Hematopoietic multipotent progenitor cell treated with erythropoietin and hydrocortisone succinate and interleukin-3 and kit ligand, for 17 days (in vitro differentiated cells): Measurements from ENCODE around the gene LRP2BP.

Source experiments
- DNase-seq: peaks from one replicate; pipeline ENCODE4 v3.0.0-alpha.2; 2015; ENCODE audit warnings: low spot score

LRP2BP gene

DNA sequence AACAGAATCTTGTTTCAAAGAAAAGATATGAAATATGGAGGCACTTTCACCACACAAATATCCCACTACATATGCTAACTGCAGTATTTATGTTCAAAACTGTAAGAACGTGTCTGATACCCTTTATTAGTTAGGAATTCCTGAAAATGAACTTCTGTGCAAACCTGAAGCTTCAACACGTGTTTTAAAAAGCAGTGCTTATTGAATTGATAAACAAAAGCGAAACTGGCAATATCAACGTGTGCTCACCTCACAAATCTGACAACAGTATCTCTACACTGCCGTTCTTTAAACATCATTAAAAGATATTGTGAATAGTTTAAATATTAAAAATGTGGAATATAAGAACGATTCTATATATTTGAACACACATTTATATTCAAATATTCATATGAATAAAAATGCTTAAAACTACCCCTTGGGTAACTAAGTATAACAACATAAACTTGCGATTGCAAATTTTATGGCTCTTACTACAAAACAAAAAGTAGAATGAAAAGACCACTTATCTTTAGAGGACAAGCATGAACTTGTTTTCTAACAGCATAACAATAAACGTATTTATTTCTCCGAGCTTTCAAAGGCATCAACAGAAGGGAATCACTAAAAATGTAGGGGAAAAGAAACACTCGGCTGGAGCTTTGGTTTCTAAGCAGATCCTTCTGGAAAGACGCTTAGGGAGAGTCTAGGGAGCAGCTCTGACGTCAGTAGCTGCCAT lies at the start of gene LRP2BP:
Gene LRP2BP (minus strand): TSS at position 687 of the 718 bp plus-strand sequence. CDS start 17,738 bp downstream, outside the sequence.
- DNase-seq, result peak; percentile 73

DNA sequence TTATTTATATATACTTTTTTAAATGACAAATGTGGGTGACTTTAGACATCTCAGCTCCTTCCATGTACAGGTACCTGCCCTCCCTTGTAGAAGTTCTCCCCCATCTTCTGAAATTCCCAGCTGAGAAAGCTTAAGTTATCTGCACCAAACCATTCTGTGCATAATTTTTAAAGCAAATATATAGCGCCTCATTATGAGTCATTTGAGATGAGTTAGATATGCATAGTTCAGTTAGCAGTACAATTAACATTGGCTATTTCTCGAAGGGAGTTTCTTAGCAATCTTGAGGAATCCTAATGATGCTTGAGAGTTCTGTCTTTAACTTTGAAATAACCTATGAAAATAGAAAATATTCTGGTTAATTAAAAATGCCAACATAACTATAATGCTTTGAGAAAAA lies 49.5 kb upstream of the LRP2BP start:
- DNase-seq, result no peak

DNA sequence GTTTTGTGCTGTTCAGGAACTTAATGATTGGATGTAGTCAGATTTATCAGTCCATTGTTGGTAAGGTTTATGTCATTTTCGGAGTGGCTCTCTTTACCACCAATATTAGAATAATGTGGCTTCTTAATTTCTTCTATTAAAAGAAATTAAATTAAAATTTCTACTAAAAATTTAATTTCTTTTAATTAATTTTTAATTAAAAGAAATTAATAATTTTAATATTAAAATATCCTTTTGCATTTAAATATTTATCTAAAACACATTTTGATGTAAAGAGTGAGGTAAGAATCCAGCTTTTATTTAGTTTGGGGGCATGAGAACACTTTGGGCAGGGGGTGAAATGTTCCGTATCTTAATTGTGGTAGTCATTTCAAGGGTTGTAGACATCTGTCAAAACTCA lies 45.8 kb upstream of the LRP2BP start:
- DNase-seq, result no peak

DNA sequence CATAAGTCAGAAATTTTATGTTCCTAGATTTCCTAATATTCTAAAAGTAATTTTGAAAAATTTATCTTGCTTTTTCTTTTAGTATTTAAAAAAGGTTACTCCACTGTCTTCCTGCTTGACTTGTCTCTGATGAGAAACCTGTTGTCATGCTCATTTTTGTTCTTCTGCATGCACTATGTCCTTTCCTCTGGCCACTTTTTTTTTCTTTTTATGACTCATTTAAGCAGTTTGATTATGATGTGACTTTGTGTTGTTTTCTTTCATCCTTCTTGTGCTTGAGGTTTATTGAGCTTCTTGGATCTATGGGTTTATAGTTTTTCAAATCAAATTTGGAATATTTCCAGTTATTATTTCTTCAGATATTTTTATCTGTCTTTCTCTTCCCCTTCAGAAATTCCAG lies 42.1 kb upstream of the LRP2BP start:
- no peak for DNase-seq

DNA sequence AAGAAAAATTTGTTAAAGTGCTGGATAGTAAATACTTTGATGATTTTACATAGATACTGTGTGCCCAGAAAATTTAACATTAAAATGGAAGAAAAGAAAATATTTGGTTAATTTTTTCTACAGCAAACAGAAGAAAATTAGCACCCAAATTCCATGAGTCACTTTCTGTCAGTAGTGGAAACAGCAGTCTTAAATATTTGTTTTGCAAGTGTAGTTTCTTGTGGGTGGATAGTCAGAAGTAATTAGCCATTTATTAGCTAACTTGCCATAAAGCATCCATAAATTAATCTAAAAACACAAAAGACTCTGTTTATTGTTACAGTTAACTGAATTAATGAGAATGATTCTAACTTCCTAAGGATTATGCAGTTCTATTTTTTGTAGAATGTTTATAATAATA lies 39.7 kb upstream of the LRP2BP start:
- no peak for DNase-seq

DNA sequence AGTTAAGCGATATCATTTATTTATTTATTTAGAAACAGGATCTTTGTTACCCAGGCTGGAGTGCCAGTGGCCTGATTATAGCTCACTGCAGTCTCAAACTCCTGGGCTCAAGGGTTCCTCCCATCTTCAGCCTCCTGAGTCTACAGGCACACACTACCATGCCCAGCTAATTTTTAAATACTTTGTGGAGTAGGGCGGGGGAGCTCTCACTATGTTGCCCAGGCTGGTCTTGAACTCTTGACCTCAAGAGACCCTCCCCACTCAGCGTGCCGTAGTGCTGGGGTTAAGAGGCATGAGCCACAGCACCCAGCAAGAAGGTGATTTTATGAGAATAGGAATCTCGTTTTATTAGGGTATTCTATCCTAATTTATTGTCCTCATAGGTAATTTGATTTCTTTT lies 33.9 kb upstream of the LRP2BP start:
- DNase-seq, result no peak

DNA sequence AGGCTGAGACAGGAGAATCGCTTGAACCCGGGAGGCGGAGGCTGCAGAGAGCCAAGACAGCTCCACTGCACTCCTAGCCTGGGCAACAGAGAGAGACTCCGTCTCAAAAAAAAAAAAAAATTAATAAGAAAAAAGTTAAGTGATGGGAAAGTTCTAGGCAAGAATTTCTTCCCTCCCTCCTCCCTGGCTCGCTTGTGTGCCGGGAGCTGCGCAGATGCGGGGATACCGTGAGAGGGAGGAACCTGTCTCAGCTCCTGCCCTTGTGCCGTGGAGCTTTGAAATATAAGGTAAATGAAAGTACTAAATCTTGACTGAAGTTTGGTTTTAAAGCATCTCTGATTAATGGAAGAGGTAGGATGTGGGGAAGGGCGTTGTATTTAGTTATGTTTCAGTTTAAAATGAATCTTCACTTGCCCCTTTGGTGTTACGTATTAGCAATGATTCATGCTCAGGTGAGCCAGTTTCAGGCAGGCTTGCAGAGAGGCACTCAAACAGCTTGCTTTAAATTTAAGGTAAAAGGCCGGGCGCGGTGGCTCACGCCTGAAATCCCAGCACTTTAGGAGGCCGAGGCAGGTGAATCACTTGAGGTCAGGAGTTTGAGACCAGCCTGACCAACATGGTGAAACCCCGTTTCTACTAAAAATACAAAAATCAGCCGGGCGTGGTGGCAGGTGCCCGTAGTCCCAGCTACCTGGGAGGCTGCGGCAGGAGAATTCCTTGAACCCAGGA lies 31.4 kb upstream of the LRP2BP start:
- no peak for DNase-seq

DNA sequence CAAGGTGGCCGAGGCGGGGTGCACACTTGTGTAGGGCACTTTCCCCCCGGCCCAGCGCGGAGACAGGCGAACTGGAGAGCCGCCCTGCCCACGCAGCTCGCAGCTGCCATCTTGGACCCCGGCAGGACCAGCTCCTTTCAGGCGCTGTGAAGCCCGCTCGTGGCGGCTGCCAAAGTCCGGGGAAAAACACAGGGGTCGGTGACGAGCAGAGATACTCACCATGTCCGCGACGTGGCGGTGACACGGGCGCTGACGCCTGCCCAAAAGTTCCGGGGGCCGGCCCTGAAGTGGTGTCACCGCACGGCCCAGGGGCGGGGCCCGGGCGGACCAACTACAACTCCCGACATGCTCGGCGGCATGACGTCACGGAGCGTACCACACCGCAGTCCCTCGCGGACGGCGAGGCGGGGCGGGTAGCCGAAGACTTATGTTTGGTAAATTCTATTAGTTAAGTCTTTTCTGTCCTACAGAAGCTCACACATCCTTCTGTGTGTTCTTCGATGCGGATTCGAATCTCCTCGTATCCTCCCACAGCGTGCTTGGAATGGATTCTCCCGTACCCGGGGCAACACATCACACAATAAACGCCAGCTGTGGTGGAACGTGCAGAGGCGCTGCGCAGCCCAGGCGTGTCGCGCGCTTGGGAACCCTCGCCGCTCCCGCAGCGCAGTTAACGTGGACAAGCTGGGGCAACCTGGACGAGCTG lies 30.1 kb upstream of the LRP2BP start, which contains the start of gene UFSP2:
Gene UFSP2 (minus strand): TSS at position 318 of the 706 bp plus-strand sequence. CDS start 96 bp downstream, at position 222.
- peak; percentile 95 for DNase-seq

DNA sequence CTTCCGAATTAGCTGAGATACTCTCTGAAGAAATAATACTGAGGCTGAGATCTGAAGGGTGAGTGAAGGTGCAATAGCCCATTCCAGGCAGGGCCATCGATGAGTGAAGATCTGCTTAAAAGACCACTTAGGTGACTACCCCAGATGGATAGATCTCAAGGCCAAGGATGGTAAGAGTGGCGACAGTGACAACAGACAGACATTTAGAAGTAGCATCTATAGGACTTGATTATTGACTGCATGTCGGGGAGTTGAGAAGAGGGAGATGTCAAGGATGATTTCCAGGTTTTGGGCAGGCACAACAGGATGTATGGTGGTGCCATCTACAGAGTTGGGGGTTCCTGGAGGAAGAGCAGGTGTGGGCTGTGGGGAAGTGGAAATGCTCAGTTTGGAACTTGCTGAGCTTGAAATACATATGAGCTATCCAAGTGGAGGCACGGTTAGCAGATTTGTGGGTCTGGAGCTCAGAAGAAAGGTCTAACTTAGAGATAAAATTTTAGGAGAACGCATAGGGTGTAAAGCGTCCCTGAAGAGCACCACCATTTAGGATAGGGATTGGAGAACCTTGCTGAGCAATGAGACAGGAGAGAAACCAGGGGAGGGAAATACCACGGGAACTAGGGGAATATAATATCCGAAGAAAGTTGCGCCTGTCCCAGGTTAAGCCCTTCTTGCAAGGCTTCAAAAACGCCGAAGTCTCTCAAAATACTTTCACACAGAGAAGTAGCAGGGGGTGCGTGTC lies 29.4 kb upstream of the LRP2BP start:
- peak; percentile 43 for DNase-seq

DNA sequence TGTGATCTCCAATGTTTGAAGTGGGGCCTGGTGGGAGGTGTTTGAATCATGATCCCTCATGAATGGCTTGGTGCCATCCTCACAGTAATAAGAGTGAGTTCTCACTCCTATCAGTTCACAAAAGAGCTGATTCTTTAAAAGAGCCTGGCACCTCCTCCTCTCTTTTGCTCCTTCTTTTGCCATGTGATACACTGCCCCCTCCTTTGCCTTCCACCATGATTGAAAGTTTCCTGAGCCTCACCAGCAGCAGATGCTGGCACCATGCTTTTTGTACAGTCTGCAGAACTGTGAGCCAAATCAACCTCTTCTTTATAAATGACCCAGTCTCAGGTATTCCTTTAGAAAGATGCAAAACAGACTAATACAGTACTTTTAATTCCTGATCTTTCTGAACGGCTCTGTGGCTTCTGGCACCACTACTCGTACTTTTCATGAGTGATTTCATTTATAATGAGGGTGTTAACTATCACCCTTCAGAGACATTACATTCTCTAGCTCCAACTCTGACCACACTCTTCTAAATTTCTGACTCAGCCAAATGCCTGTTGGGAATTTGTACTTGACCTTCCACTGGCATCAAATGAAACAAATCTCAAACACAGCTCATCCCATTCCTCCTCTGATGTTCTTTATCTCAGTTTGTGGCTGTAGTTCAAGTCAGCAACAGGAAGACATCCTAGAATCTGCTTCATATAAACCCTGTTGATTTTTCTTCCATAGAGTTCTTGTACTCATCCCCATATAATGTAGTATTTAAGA lies 25.8 kb upstream of the LRP2BP start:
- no peak for DNase-seq

DNA sequence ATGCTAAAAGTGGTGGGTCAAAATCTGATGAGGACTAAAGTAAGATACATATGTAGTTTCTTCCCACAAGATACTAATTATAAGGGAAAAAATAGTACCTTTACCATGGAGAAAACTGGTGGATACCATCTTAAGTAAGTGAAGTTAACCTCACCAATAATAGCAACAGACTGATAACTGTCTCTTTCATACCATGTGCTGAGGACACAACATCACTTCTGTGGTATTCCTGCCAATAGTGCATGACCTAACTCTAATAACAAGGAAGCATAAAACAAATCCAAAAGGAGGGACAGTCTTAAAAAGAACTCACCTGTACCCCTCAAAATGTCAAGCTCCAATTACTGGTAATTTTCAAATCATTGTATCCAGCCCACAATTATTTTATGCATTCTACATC lies 21.2 kb upstream of the LRP2BP start:
- DNase-seq, result no peak

DNA sequence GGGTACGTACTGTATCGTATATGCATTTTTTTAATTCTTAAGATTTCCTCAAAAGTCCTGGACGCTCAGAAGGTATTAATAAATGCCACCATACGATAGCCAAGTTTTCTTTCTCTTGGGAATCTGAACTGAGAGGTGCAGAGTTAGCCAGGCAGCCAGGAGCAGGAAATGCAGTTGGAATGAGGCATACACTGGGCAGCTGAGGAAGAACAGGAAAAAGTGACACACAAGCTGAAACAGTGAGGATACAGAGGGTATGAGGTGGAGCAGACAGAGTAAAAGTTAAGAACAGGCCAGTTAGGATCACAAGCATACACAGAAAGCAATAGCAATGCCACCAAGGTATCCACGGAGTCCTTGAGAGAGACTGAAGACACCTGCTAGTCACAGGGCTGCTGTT lies 16.7 kb upstream of the LRP2BP start:
- DNase-seq, result no peak

DNA sequence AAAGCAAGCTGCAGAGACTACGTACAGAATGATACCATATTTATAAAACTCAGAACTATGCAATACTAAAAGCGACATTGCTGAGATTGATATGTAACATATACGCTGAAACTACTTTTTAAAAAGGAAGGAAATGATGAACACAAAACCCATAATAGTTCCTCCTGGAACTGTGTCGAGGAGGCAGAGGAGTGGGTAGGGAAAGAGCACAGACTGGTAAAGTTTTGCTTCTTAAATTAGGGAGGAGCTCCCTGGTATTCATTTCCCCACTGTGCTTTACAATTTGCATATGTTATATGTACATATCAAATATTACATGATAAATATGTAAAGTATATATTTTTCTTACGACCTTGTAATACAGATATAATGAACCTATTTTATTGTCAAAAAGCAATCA lies 16.1 kb upstream of the LRP2BP start:
- DNase-seq, result no peak

DNA sequence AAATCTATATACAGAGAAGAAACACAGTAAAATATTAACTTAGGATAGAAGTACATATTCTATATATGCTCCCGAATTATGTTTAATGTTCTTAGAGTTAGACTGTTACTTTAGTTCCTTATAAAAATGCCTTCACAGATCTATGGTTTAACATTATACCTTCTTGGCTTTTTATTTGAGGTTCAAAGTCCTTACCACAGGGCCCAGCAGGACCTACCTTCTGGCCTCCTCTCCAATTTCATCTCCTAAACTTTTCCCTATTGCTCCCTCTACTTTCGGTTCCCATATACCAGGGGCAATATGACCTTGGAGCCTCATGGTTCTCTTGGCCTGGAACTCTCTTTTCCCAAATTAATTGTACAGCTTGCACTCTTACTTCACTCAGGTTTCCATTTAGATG lies 12.7 kb upstream of the LRP2BP start:
- no peak for DNase-seq

DNA sequence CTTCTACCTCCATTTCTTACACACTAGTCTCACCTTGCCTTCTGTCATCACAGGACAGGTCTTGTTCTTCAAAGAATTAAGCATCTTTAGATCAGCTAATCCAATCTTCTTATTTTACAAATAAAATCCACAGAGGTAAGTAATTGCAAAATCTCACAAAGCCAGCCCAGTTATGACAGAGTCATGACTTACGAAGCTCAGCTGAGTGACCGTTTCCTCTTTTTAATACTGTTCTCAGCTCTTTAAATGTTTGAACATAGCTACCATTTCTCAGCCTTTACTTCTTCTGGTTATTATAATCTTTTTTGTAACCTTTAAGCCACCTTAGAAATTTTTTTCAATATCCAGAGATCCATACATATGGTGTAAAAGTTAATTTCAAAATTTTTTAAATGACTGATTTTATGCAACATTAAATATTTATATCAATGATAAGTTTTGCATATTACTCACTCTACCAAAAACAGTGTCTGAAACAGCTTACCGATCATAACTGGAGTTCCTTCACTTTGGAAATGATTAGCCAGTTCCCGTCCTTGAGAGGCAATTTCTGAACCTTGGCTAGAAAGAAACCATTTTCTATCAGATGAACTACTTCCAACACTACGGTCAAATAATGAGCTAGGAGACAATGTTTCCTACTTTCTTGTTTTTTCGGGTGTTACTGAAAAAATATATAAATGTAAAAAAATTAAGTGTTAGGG lies 9.7 kb upstream of the LRP2BP start:
- DNase-seq, result no peak

DNA sequence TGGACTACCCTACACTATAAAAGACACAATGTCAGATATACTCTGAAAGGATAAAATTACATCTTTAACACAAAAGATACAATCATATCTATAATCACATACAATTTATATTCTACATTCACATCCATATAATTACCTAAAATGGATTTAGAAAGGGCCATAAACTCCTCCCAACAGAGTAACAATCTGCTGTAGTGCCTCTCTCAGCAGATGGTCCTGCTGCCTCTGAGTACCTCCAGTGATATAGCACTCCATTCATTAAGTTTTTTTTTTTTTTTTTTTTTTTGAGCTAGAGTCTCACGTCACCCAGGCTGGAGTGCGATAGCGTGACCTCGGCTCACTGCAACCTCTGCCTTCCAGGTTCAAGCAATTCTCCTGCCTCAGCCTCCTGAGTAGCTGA lies 8.3 kb upstream of the LRP2BP start:
- DNase-seq, result no peak

DNA sequence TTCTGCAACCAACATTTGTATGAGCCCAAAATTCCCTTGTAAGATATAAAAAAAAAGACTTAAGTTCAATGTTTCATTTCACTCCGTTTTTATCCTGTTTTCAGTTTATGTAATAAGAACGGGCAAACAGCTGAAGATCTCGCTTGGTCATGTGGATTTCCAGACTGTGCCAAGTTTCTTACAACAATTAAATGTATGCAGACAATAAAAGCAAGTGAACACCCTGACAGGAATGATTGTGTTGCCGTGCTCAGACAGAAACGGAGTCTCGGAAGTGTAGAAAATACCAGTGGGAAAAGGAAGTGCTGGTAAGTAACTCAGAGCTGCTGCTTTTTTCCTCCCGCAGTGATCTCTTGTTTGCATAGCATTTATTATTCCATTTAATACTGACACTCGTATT lies 3.7 kb upstream of the LRP2BP start:
- no peak for DNase-seq

DNA sequence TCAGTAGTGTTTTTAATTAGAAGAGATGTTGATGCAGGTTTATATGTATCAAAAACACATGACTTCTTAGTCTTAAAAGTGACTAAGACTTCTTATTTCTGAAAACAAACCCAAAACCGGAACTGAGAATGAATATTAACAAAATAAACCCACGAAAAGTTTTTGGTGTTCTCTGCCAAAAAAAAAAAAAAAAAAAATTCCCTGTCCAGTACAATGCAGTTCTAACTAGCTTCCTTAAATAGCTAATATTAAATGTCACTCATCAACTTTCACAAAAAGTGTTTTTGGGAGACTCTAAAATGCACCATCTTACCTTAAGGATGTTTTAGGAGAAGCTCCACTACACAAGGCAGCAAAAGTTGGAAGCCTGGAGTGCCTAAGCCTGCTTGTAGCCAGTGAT lies 2.9 kb upstream of the LRP2BP start:
- DNase-seq, result no peak

DNA sequence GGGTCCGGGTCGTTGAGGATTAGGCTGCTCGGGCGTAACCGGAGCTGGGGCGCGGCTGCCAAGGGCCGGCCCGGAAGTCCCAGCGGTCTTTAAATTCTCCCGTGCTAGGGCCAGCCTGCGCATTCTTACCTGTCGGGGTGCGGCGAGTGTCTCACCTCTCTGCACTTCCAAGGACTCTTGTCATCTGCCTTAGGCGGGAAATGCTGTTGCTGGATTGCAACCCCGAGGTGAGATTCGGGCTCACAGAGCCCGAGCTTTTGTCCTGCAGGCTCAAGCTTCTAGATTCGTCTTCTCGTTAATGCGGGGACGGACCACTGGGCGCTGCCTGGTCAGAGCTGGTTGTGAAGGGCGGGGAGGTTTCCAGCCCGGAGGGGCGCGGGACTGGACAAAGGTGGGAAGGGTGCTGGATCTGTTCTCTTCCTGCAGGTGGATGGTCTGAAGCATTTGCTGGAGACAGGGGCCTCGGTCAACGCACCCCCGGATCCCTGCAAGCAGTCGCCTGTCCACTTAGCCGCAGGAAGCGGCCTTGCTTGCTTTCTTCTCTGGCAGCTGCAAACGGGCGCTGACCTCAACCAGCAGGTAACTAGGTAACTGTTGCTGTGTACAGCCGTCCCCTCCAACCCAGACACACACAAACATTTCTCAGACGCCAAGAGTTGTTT lies 1.1 kb upstream of the LRP2BP start, which contains the start of gene ANKRD37:
Gene ANKRD37 (plus strand): TSS at position 118 of the 662 bp plus-strand sequence. CDS start 83 bp downstream, at position 201.
- no peak for DNase-seq
